ENCODE data around the gene LDLRAD4.

Gene LDLRAD4

DNA sequence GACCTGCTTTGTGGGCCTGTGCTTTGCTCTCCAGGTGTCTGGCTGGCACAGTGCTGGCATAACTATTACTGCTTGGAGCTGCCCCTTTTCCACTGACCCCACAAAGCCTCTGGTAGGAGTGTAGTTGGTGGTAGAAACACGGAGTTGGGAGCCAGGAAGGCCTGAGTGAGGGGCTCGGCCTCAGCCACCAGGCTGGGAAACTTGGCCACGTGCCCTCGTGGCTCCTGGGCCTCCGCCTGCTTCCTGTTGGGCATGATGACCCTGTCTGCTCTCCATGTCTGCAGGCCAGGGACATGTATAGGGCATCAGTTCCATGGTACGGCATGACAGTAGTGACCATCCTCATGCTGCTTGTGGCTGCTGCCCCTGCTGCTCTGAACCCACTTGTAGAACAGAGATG lies 266.6 kb downstream of the LDLRAD4 start:
- Histone ChIP-seq H3K27me3 (ENCODE audit: insufficient read depth, poor library complexity, severe bottlenecking) (no peaks in the 10 kb centered on the region), H3K4me3 (replicated peaks; ENCODE audit: insufficient read depth, low read length) (no peak overlapping the region), H3K27ac (replicated peaks) (no peak overlapping the region)
- no peak for TF ChIP-seq POLR2AphosphoS5 (IDR thresholded peaks at IDR 0.05; ENCODE audit: low read depth)
- no peak for TF ChIP-seq REST (IDR thresholded peaks at IDR 0.05; ENCODE audit: insufficient replicate concordance, low read depth)
- TF ChIP-seq CTCF (IDR thresholded peaks at IDR 0.05; ENCODE audit: insufficient read depth, low read length): no peak
- no peak for TF ChIP-seq GABPA (IDR thresholded peaks at IDR 0.05; ENCODE audit: low read depth)
- no peak for TF ChIP-seq SPI1 (IDR thresholded peaks at IDR 0.05; ENCODE audit: borderline replicate concordance, low read depth)
- no peak for DNase-seq (ENCODE audit: low read depth in 1 of 2, low spot score in 1 of 2)

DNA sequence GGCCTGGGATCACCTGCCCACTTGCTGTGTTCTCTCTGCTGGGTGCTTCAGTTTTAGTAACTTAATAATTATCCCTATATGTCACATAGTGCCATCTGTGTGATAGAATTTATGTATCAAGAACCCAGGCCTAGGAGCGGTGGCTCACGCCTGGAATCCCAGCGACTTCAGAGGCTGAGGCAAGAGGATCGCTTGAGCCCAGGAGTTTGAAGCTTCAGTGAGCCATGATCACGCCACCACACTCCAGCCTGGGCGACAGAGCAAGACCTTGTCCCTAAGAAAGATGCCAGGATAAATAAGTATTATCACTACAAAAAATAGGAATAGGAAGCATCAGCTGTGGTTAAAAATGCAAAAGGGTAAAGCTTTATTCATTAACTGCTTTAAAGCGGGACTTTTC lies 267.0 kb downstream of the LDLRAD4 start:
- Histone ChIP-seq H3K27me3 (ENCODE audit: insufficient read depth, poor library complexity, severe bottlenecking) (no peaks in the 10 kb centered on the region), H3K27ac (replicated peaks) (no peak overlapping the region), H3K4me3 (replicated peaks; ENCODE audit: insufficient read depth, low read length) (no peak overlapping the region)
- DNase-seq (ENCODE audit: low read depth in 1 of 2, low spot score in 1 of 2): no peak
- TF ChIP-seq SPI1 (IDR thresholded peaks at IDR 0.05; ENCODE audit: borderline replicate concordance, low read depth): no peak

DNA sequence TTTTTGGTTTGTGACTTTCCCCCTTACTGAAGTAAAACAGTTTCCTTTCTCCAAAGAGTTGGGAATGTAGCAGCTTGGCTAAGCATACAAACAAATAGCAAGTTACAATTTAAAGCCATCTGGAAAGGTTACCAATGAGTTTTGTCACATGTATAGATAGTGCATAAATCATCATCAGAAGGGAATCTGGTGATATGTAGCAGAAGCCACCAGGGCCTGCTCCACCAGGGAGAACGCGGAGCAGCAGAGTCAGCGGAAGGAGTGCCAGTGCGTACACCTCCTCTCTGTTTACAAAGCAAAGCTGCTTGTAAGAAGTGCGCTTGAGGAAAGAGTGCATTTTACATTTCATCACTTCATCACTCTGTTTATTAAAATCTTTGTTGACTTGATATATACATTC lies 267.7 kb downstream of the LDLRAD4 start:
- TF ChIP-seq SPI1 (IDR thresholded peaks at IDR 0.05; ENCODE audit: borderline replicate concordance, low read depth): no peak
- TF ChIP-seq REST (IDR thresholded peaks at IDR 0.05; ENCODE audit: insufficient replicate concordance, low read depth): no peak
- no peak for TF ChIP-seq POLR2AphosphoS5 (IDR thresholded peaks at IDR 0.05; ENCODE audit: low read depth)
- no peak for TF ChIP-seq CTCF (IDR thresholded peaks at IDR 0.05; ENCODE audit: insufficient read depth, low read length)
- no peak for TF ChIP-seq GABPA (IDR thresholded peaks at IDR 0.05; ENCODE audit: low read depth)
- Histone ChIP-seq H3K4me3 (replicated peaks; ENCODE audit: insufficient read depth, low read length) (no peak overlapping the region), H3K27ac (replicated peaks) (no peak overlapping the region), H3K27me3 (ENCODE audit: insufficient read depth, poor library complexity, severe bottlenecking) (no peaks in the 10 kb centered on the region)
- no peak for DNase-seq (ENCODE audit: low read depth in 1 of 2, low spot score in 1 of 2)

DNA sequence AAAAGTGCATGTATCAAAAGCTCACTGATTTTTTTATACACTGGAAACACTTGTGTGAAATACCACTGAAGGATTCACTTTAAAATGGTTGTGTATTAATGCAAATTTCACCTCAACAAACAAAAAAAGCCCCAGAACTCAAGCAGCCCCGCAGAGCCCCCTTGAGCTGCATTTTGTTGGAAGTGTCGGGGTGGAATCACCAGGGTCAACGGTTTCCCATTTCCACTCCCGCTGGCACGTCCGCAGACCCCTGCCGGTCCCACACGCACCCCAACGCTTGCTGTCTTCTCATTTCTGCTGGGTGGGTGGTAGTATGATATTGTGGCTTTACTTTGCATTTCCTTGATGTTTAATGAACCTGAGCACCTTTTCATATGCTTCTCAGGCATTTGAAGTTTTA lies 268.1 kb downstream of the LDLRAD4 start:
- H3K27ac ChIP-seq (replicated peaks): no peak overlapping the region
- H3K4me3 ChIP-seq (replicated peaks; ENCODE audit: insufficient read depth, low read length): no peak overlapping the region
- no peak for TF ChIP-seq GABPA (IDR thresholded peaks at IDR 0.05; ENCODE audit: low read depth)
- no peak for TF ChIP-seq SPI1 (IDR thresholded peaks at IDR 0.05; ENCODE audit: borderline replicate concordance, low read depth)
- no peak for TF ChIP-seq POLR2AphosphoS5 (IDR thresholded peaks at IDR 0.05; ENCODE audit: low read depth)
- no peak for TF ChIP-seq CTCF (IDR thresholded peaks at IDR 0.05; ENCODE audit: insufficient read depth, low read length)
- TF ChIP-seq REST (IDR thresholded peaks at IDR 0.05; ENCODE audit: insufficient replicate concordance, low read depth): no peak
- H3K27me3 ChIP-seq (ENCODE audit: insufficient read depth, poor library complexity, severe bottlenecking): no peaks in the 10 kb centered on the region
- no peak for DNase-seq (ENCODE audit: low read depth in 1 of 2, low spot score in 1 of 2)

Data from HL-60 (cell line).